Measurements from ENCODE around the gene RRAS.

RRAS gene

GRCh38 chr19:49592486-49593232, 47.3 kb downstream of the RRAS start:
- no peak for DNase-seq (ENCODE audit: low read depth)
- H3K4me3 ChIP-seq (ENCODE audit: control insufficient read depth, low read depth, low read length), result peak overlapping the region; percentile 49
- no peak for TF ChIP-seq CTCF (IDR thresholded peaks at IDR 0.05; ENCODE audit: control insufficient read depth, insufficient read depth, low read depth, low read length, missing control alignments)

GRCh38 chr19:49591731-49592485, 48.0 kb downstream of the RRAS start:
- no peak for TF ChIP-seq CTCF (IDR thresholded peaks at IDR 0.05; ENCODE audit: control insufficient read depth, insufficient read depth, low read depth, low read length, missing control alignments)
- H3K4me3 ChIP-seq (ENCODE audit: control insufficient read depth, low read depth, low read length), result peak overlapping the region; percentile 49
- no peak for DNase-seq (ENCODE audit: low read depth)

GRCh38 chr19:49590971-49591730, 48.8 kb downstream of the RRAS start, which contains the start of gene PRR12:
PRR12 (plus strand) TSS chr19:49591182; CDS start chr19:49591655, 473 bp downstream.
- peak within 1 kb of the TSS; percentile 49 for H3K4me3 ChIP-seq (ENCODE audit: control insufficient read depth, low read depth, low read length)
- TF ChIP-seq CTCF (IDR thresholded peaks at IDR 0.05; ENCODE audit: control insufficient read depth, insufficient read depth, low read depth, low read length, missing control alignments), result no peak
- DNase-seq (ENCODE audit: low read depth), result no peak

- no peak for TF ChIP-seq CTCF (IDR thresholded peaks at IDR 0.05; ENCODE audit: control insufficient read depth, insufficient read depth, low read depth, low read length, missing control alignments)
- H3K4me3 ChIP-seq (ENCODE audit: control insufficient read depth, low read depth, low read length), result peak overlapping the region; percentile 49
- peak; percentile 78 for DNase-seq (ENCODE audit: low read depth)
These were observed 49.6 kb downstream of the RRAS start for GRCh38 chr19:49590071-49590970.

- no peak for DNase-seq (ENCODE audit: low read depth)
- H3K4me3 ChIP-seq (ENCODE audit: control insufficient read depth, low read depth, low read length), result no peak overlapping the region
These were observed 50.4 kb downstream of the RRAS start for GRCh38 chr19:49589502-49589905.

More at GRCh38 chr19:49589502-49589905, 50.4 kb downstream of the RRAS start:
- no peak for TF ChIP-seq CTCF (IDR thresholded peaks at IDR 0.05; ENCODE audit: control insufficient read depth, insufficient read depth, low read depth, low read length, missing control alignments)
